IMR-90 (cell line): ENCODE data around the gene CFAP73. TPM values are rescaled to one million over a fixed set of nuclear protein-coding genes. Genes with fewer than 3 reads are reported as not detected.
A peak's percentile ranks its signal among the peaks of the same experiment; 100 is the strongest.

Source experiments
- ATAC-seq: fragments of 200-7000 bp; cut with Tn5 transposase; 2 replicates; pipeline ENCODE4 v1.9.1; 2020; ENCODE audit warnings: low read depth, mild to moderate bottlenecking, moderate library complexity
- BruUV-seq: library from RNA; stranded (reverse); fragments of 400-500 nt; replicated peaks from 2 replicates; lab custom pipeline; 2021; lab: Mats Ljungman, UMichigan
- CTCF ChIA-PET: fragments of 300-600 bp; formaldehyde crosslinking; extraction: SDS; loops from one replicate; lab custom pipeline; 2021; ENCODE audit warnings: antibody characterized with exemption; lab: Yijun Ruan, JAX
- POLR2A ChIA-PET: fragments of 300-600 bp; sonication (Branson Sonifier 250); formaldehyde crosslinking; loops from one replicate; lab custom pipeline; 2022; ENCODE audit warnings: antibody characterized with exemption; ENCODE audit not compliant: unreplicated experiment; lab: Charles Lee
- DNase-seq: peaks from one replicate; pipeline ENCODE4 v3.0.0; 2013
- H2AFZ ChIP-seq: replicated peaks from 2 replicates; pipeline ENCODE3; 2013; ENCODE audit warnings: low read length, mild to moderate bottlenecking; ENCODE audit not compliant: poor library complexity
- H2AK5ac ChIP-seq: 2 replicates; pipeline ENCODE4 v1.6.1; 2013; ENCODE audit warnings: low read depth, low read length, inconsistent platforms
- H2AK9ac ChIP-seq: replicated peaks from 2 replicates; pipeline ENCODE3; 2013; ENCODE audit warnings: mild to moderate bottlenecking, low read depth, low read length, moderate library complexity; ENCODE audit not compliant: poor library complexity
- H2BK120ac ChIP-seq: 2 replicates; pipeline ENCODE4 v1.6.1; 2013; ENCODE audit warnings: low read depth, low read length, inconsistent platforms
- H2BK15ac ChIP-seq: 3 replicates; pipeline ENCODE4 v1.6.1; 2013; ENCODE audit warnings: low read depth, low read length, inconsistent platforms
- H2BK20ac ChIP-seq: 2 replicates; pipeline ENCODE4 v1.6.1; 2013; ENCODE audit warnings: low read depth, mild to moderate bottlenecking, inconsistent platforms, low read length, moderate library complexity
- H2BK5ac ChIP-seq: 2 replicates; pipeline ENCODE4 v1.6.1; 2013; ENCODE audit warnings: mild to moderate bottlenecking, low read depth, low read length, inconsistent platforms; ENCODE audit not compliant: poor library complexity, severe bottlenecking
- H3K14ac ChIP-seq: replicated peaks from 2 replicates; pipeline ENCODE4 v1.6.1; 2013; ENCODE audit warnings: low read depth, low read length, inconsistent platforms
- H3K18ac ChIP-seq: 2 replicates; pipeline ENCODE4 v1.6.1; 2013; ENCODE audit warnings: low read depth, low read length, control low read depth
- H3K23ac ChIP-seq: 2 replicates; pipeline ENCODE4 v1.6.1; 2013; ENCODE audit warnings: low read depth, low read length, inconsistent platforms
- H3K27ac ChIP-seq: 2 replicates; pipeline ENCODE4 v1.5.1; 2013; ENCODE audit warnings: mild to moderate bottlenecking, control low read depth, low read length; ENCODE audit not compliant: insufficient read depth
- H3K27me3 ChIP-seq: 2 replicates; pipeline ENCODE4 v1.6.1; 2013; ENCODE audit warnings: low read length; ENCODE audit not compliant: control insufficient read depth, insufficient read depth
- H3K36me3 ChIP-seq: 2 replicates; pipeline ENCODE4 v1.6.1; 2013; ENCODE audit warnings: low read length, mixed read lengths; ENCODE audit not compliant: control insufficient read depth, insufficient read depth
- H3K4ac ChIP-seq: 2 replicates; pipeline ENCODE4 v1.6.1; 2013; ENCODE audit warnings: low read depth, low read length, inconsistent platforms
- H3K4me1 ChIP-seq: 2 replicates; pipeline ENCODE4 v1.6.1; 2013; ENCODE audit warnings: low read length, mixed read lengths; ENCODE audit not compliant: control insufficient read depth, insufficient read depth
- H3K4me2 ChIP-seq: 2 replicates; pipeline ENCODE4 v1.6.1; 2013; ENCODE audit warnings: low read depth, mild to moderate bottlenecking, control low read depth, low read length, moderate library complexity
- H3K4me3 ChIP-seq: 2 replicates; pipeline ENCODE4 v1.5.1; 2013; ENCODE audit warnings: low read depth, mild to moderate bottlenecking, control low read depth, low read length, moderate library complexity; ENCODE audit not compliant: insufficient read depth
- H3K56ac ChIP-seq: 2 replicates; pipeline ENCODE4 v1.6.1; 2013; ENCODE audit warnings: low read length, inconsistent platforms; ENCODE audit not compliant: insufficient read depth; ENCODE audit errors: extremely low read depth
- H3K79me1 ChIP-seq, 2 experiments: 2 replicates each; pipeline ENCODE4 v1.6.1; 2013; ENCODE audit warnings: low read length in 2 of 2, inconsistent platforms in 1 of 2, low read depth in 1 of 2
- H3K9ac ChIP-seq: 2 replicates; pipeline ENCODE4 v1.6.1; 2013; ENCODE audit warnings: low read depth, low read length, control low read depth
- H3K9me1 ChIP-seq: 2 replicates; pipeline ENCODE4 v1.6.1; 2013; ENCODE audit warnings: low read length, inconsistent platforms; ENCODE audit not compliant: insufficient read depth
- H3K9me3 ChIP-seq: 2 replicates; pipeline ENCODE4 v1.6.1; 2013; ENCODE audit warnings: low read length; ENCODE audit not compliant: control insufficient read depth, insufficient read depth
- H4K20me1 ChIP-seq: 2 replicates; pipeline ENCODE4 v1.6.1; 2013; ENCODE audit warnings: low read length, inconsistent platforms; ENCODE audit not compliant: insufficient read depth
- H4K5ac ChIP-seq: 2 replicates; pipeline ENCODE4 v1.6.1; 2013; ENCODE audit warnings: mild to moderate bottlenecking, low read depth, low read length, control low read depth
- H4K8ac ChIP-seq, 2 experiments: 2 replicates each; pipeline ENCODE4 v1.6.1; 2013; ENCODE audit warnings: low read depth in 2 of 2, low read length in 2 of 2, control low read depth in 1 of 2, inconsistent platforms in 1 of 2
- H4K91ac ChIP-seq: 2 replicates; pipeline ENCODE4 v1.6.1; 2013; ENCODE audit warnings: low read depth, low read length, inconsistent platforms; ENCODE audit not compliant: insufficient read depth
- BHLHE40 ChIP-seq: fragments of 150-350 bp; IDR thresholded peaks from 2 replicates; pipeline ENCODE4 v1.6.1; 2016; ENCODE audit warnings: mild to moderate bottlenecking, low read depth, low read length
- CEBPB ChIP-seq: IDR thresholded peaks from 2 replicates; pipeline ENCODE4 v1.6.1; 2012; ENCODE audit warnings: low read depth, low read length, improper control_type of control experiment
- FOS ChIP-seq: fragments of 150-350 bp; IDR thresholded peaks from 2 replicates; pipeline ENCODE4 v1.6.1; 2016; ENCODE audit warnings: low read depth, low read length
- MAFK ChIP-seq: IDR thresholded peaks from 2 replicates; pipeline ENCODE4 v1.6.1; 2012; ENCODE audit warnings: low read depth, low read length, improper control_type of control experiment
- MAZ ChIP-seq: IDR thresholded peaks from 2 replicates; pipeline ENCODE4 v1.6.1; 2012; ENCODE audit warnings: low read depth, mild to moderate bottlenecking, low read length, improper control_type of control experiment, moderate library complexity, borderline replicate concordance
- MXI1 ChIP-seq: IDR thresholded peaks from 2 replicates; pipeline ENCODE4 v1.6.1; 2012; ENCODE audit warnings: low read depth, mild to moderate bottlenecking, low read length, moderate library complexity, borderline replicate concordance
- POLR2A ChIP-seq: IDR thresholded peaks from 2 replicates; pipeline ENCODE4 v1.6.1; 2012; ENCODE audit warnings: mild to moderate bottlenecking, low read depth, low read length
- RFX5 ChIP-seq: IDR thresholded peaks from 2 replicates; pipeline ENCODE4 v1.8.0; 2012; ENCODE audit warnings: low read depth, mild to moderate bottlenecking, low read length, moderate library complexity
- WGBS, 2 experiments: methylation state at CpG; one replicate each; pipeline versions ENCODE4 v1.1.5 to v1.1.7; 2013; ENCODE audit warnings: missing lambda C conversion rate in 2 of 2; ENCODE audit not compliant: insufficient read length in 1 of 2; ENCODE audit errors: extremely low coverage in 2 of 2; 5-methylcytosine and 5-hydroxymethylcytosine counted together
- dilution Hi-C: fragments of 300-500 bp; cut with HindIII; formaldehyde crosslinking; loops from one replicate; pipeline ENCODE4 v1.14.3; 2018; ENCODE audit warnings: low sequenced_read_pairs; ENCODE audit not compliant: unreplicated experiment
- in situ Hi-C: fragments of 300-500 bp; cut with MboI; formaldehyde crosslinking; loops from 3 replicates; pipeline ENCODE4 v1.14.3; 2019; ENCODE audit warnings: low sequenced_read_pairs, inconsistent platforms, mixed read lengths
- intact Hi-C: fragments of 100-400 bp; cut with micrococcal nuclease; formaldehyde crosslinking; loops from 2 replicates; pipeline ENCODE4 v1.10.0; 2022
- polyA plus RNA-seq, 3 experiments: library from polyadenylated mRNA; depleted of rRNA; stranded (reverse); fragments of >200 nt; gene quantifications; 2 replicates each; pipeline ENCODE4 v1.2.3, GENCODE V29; 2012; ENCODE audit warnings: low replicate concordance in 1 of 3
- total RNA-seq: library from RNA; depleted of rRNA; stranded (reverse); fragments of >200 nt; gene quantifications from 2 replicates; pipeline ENCODE4 v1.2.3, GENCODE V29; 2012
- TF ChIP-seq, protein P1 (sequence below): fragments of 150-350 bp; IDR thresholded peaks from 2 replicates; pipeline ENCODE4 v1.6.1; 2016; ENCODE audit warnings: low read depth, mild to moderate bottlenecking, low read length, moderate library complexity, borderline replicate concordance
- TF ChIP-seq, protein P2 (sequence below): fragments of 150-350 bp; IDR thresholded peaks from 2 replicates; pipeline ENCODE4 v1.6.1; 2017; ENCODE audit warnings: mild to moderate bottlenecking, antibody characterized with exemption, low read length, low read depth

Gene CFAP73
- total and polyA plus RNA-seq, 2 of the 4 experiments (the other 2 are of a cell fraction), result not detected

GRCh38 chr12:113142886-113143332 lies 6.6 kb upstream of the CFAP73 start:
- ATAC-seq (no peak), DNase-seq (no peak)
- no peak overlapping the region for H2BK20ac ChIP-seq
- BruUV-seq, result no TSS peak
- no peak overlapping the region for H3K4me3 ChIP-seq
- no peaks in the 10 kb centered on the region for H3K36me3 ChIP-seq
- no peak overlapping the region for H3K14ac ChIP-seq
- no peak overlapping the region for H2AFZ ChIP-seq
- no peak overlapping the region for H2BK5ac ChIP-seq
- H3K9ac ChIP-seq, result no peak overlapping the region
- no peak overlapping the region for H4K5ac ChIP-seq
- intact Hi-C loops (no loop called here), dilution Hi-C loops (no loop called here), in situ Hi-C loops (no loop called here)
- H4K8ac ChIP-seq, result no peak overlapping the region
- no peak overlapping the region for H2BK15ac ChIP-seq
- H2AK5ac ChIP-seq, result no peak overlapping the region
- no peak overlapping the region for H3K23ac ChIP-seq
- H3K79me1 ChIP-seq, result no peaks in the 10 kb centered on the region
- no peaks in the 10 kb centered on the region for H3K4me1 ChIP-seq
- no CpG with 5 or more reads among the region's 5 CpGs for WGBS, 2 experiments
- no peaks in the 10 kb centered on the region for H3K9me1 ChIP-seq
- ChIA-PET POLR2A (no interaction called here), CTCF (no interaction called here)
- H2BK120ac ChIP-seq, result no peak overlapping the region
- H3K27ac ChIP-seq, result no peak overlapping the region
- H3K9me3 ChIP-seq, result no peaks in the 10 kb centered on the region
- H3K18ac ChIP-seq, result no peak overlapping the region
- H3K4me2 ChIP-seq, result no peak overlapping the region
- no peak overlapping the region for H3K4ac ChIP-seq
- H4K20me1 ChIP-seq, result no peaks in the 10 kb centered on the region
- TF ChIP-seq, protein P1, sequence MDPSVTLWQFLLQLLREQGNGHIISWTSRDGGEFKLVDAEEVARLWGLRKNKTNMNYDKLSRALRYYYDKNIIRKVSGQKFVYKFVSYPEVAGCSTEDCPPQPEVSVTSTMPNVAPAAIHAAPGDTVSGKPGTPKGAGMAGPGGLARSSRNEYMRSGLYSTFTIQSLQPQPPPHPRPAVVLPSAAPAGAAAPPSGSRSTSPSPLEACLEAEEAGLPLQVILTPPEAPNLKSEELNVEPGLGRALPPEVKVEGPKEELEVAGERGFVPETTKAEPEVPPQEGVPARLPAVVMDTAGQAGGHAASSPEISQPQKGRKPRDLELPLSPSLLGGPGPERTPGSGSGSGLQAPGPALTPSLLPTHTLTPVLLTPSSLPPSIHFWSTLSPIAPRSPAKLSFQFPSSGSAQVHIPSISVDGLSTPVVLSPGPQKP, result no peak
- no peak for TF ChIP-seq CEBPB
- no peak for TF ChIP-seq MXI1
- TF ChIP-seq, protein P2, sequence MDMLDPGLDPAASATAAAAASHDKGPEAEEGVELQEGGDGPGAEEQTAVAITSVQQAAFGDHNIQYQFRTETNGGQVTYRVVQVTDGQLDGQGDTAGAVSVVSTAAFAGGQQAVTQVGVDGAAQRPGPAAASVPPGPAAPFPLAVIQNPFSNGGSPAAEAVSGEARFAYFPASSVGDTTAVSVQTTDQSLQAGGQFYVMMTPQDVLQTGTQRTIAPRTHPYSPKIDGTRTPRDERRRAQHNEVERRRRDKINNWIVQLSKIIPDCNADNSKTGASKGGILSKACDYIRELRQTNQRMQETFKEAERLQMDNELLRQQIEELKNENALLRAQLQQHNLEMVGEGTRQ, result no peak
- no peak for TF ChIP-seq MAFK
- no peak for TF ChIP-seq RFX5
- no peak for TF ChIP-seq BHLHE40
- TF ChIP-seq POLR2A, result no peak
- no peak for TF ChIP-seq MAZ
- no peak for TF ChIP-seq FOS
- H3K27me3 ChIP-seq, result peaks cover 8% of the 10 kb centered on the region
- H3K56ac ChIP-seq, result no peak overlapping the region
- no peak overlapping the region for H4K91ac ChIP-seq
- H2AK9ac ChIP-seq, result peak overlapping the region; percentile 65
